Psoas muscle (tissue), 8 donors: ENCODE data around the gene ZC2HC1C. TPM values are rescaled to one million over a fixed set of nuclear protein-coding genes. Genes with fewer than 3 reads are reported as not detected.
A peak's percentile ranks its signal among the peaks of the same experiment; 100 is the strongest.

Experiments
- ATAC-seq, 4 donors: fragments of 200-7000 bp; cut with Tn5 transposase; one replicate each; pipeline ENCODE4 v1.9.1; 2020; ENCODE audit warnings: moderate library complexity in 3 of 4, mild to moderate bottlenecking in 2 of 4
- DNase-seq, 2 donors: peaks; one replicate each; pipeline ENCODE4 v3.0.0-alpha.2; 2020
- H3K27ac ChIP-seq: fragments of 200-600 bp; one replicate; pipeline ENCODE4 v1.8.0; 2022
- H3K27me3 ChIP-seq, 3 donors: fragments of 200-600 bp in 1 of 3; one replicate each; pipeline versions ENCODE4 v1.6.1 to v1.8.0; 2013 to 2022; ENCODE audit warnings: low read length in 2 of 3, mild to moderate bottlenecking in 2 of 3, moderate library complexity in 1 of 3; ENCODE audit not compliant: insufficient read depth in 3 of 3
- H3K36me3 ChIP-seq, 2 donors: fragments of 200-600 bp in 1 of 2; one replicate each; pipeline versions ENCODE4 v1.6.1 to v1.8.0; 2013 to 2022; ENCODE audit warnings: low read depth in 1 of 2, mild to moderate bottlenecking in 1 of 2, moderate library complexity in 1 of 2; ENCODE audit not compliant: insufficient read depth in 1 of 2
- H3K4me1 ChIP-seq: fragments of 200-600 bp; one replicate; pipeline ENCODE4 v1.8.0; 2022
- H3K4me3 ChIP-seq: fragments of 200-600 bp; one replicate; pipeline ENCODE4 v1.8.0; 2022; ENCODE audit warnings: mild to moderate bottlenecking
- H3K9me3 ChIP-seq: fragments of 200-600 bp; one replicate; pipeline ENCODE4 v1.8.0; 2022
- WGBS, 3 donors: extraction: QIAGEN DNeasy Blood & Tissue Kit; methylation state at CpG; one replicate each; pipeline versions ENCODE4 v1.1.6 to v1.1.7; 2013; 5-methylcytosine and 5-hydroxymethylcytosine counted together
- intact Hi-C, 2 donors: fragments of 100-400 bp; cut with DNase I; formaldehyde crosslinking; loops; one replicate each; pipeline versions ENCODE4 v1.11.0 to v1.14.2; 2022
- polyA plus RNA-seq, 3 donors: library from polyadenylated mRNA; stranded (reverse); fragments of 200-250 nt; gene quantifications; one replicate each; pipeline ENCODE4 v1.2.3, GENCODE V29; 2013
- total RNA-seq, 4 donors: library from RNA; stranded (reverse); fragmentation: NEBNext Ultra II Directional in 2 of 4; extraction: Animal tissue kit (Norgen Biotek cat#: 25700) in 2 of 4; gene quantifications; one replicate each; pipeline versions ENCODE4 v1.2.1 to v1.2.4, GENCODE V29; 2021 to 2023
- TF ChIP-seq, protein P1 (sequence below): fragments of 200-600 bp; IDR thresholded peaks from one replicate; pipeline ENCODE4 v1.8.0; 2022; ENCODE audit warnings: antibody characterized with exemption
- donor health status: healthy with polysubstance abuse.
- donor health status: DM: no; HTN: no; CAD: no; lungs with moderate emphysema.
- donor health status: Bipolar disorder and iron deficiency.
- donor health status: healthy.
- donor health status: DM: yes; HTN: yes; CAD: no.
- donor health status: DM: no; HTN: no; CAD: no.
- donor health status: DM: no; HTN: no; CAD: no.
- donor health status: DM: yes; HTN: yes; CAD: no.

The ZC2HC1C gene
- total and polyA plus RNA-seq, 7 donors: 2.5 to 17.3 (median 4.6) TPM

DNA sequence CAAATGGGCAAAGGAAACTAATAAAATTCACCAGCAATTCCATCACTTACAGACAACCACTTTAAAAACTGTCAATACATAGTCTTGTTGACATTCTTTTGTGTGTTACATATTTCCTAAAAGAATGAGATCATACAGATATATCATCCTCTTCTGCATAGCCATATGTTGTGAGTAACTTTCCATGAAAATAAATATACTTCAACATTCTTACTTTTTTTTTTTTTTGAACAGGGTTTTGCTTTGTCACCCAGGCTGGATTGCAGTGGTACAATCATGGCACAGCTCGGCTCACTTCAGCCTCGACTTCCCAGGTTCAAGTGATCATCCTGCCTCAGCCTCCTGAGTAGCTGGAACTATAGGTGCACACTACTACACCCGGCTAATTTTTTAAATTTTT lies 20.9 kb downstream of the ZC2HC1C start:
- no peaks in the 10 kb centered on the region for H3K4me1 ChIP-seq
- DNase-seq (no peak), ATAC-seq (no peak)
- TF ChIP-seq, protein P1, sequence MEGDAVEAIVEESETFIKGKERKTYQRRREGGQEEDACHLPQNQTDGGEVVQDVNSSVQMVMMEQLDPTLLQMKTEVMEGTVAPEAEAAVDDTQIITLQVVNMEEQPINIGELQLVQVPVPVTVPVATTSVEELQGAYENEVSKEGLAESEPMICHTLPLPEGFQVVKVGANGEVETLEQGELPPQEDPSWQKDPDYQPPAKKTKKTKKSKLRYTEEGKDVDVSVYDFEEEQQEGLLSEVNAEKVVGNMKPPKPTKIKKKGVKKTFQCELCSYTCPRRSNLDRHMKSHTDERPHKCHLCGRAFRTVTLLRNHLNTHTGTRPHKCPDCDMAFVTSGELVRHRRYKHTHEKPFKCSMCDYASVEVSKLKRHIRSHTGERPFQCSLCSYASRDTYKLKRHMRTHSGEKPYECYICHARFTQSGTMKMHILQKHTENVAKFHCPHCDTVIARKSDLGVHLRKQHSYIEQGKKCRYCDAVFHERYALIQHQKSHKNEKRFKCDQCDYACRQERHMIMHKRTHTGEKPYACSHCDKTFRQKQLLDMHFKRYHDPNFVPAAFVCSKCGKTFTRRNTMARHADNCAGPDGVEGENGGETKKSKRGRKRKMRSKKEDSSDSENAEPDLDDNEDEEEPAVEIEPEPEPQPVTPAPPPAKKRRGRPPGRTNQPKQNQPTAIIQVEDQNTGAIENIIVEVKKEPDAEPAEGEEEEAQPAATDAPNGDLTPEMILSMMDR: no peak
- no peak overlapping the region for H3K27ac ChIP-seq
- intact Hi-C loops: no loop called here
- H3K9me3 ChIP-seq: no peaks in the 10 kb centered on the region
- no peak overlapping the region for H3K4me3 ChIP-seq
- no peaks in the 10 kb centered on the region for H3K27me3 ChIP-seq
- 88 to 99% (median 92%) methylated on average over 3 of the region's 3 CpGs for WGBS, 3 donors
- peaks cover 9 to 100% of the 10 kb centered on the region in 2 donors for H3K36me3 ChIP-seq

DNA sequence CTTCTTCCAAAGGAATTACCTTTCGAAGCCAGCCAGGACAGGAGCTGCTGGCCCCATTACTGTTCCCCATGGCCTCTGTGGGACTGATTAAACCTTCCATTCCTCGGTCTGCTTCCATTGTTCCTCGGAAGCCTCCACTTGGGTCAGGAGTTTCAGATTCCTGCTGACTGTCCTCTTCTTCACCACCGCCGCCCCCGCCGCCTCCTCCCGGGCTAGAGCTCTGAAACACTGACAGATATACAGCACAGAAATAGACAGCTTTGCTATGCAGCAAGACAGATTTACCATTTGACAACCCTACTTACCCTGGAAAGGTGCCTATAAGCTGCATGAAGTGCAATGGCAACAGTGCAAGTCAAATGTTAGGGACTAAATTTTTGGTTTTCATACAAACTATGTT lies 21.8 kb downstream of the ZC2HC1C start:
- 80 to 93% (median 83%) methylated on average over 8 of the region's 8 CpGs for WGBS, 3 donors
- TF ChIP-seq, protein P1: no peak
- DNase-seq (no peak), ATAC-seq (no peak)
- Histone ChIP-seq H3K4me1 (no peaks in the 10 kb centered on the region), H3K27me3 (no peaks in the 10 kb centered on the region), H3K4me3 (no peak overlapping the region), H3K9me3 (no peaks in the 10 kb centered on the region), H3K36me3 (peaks cover 9 to 100% of the 10 kb centered on the region in 2 donors), H3K27ac (no peak overlapping the region)
- intact Hi-C loops: no loop called here

DNA sequence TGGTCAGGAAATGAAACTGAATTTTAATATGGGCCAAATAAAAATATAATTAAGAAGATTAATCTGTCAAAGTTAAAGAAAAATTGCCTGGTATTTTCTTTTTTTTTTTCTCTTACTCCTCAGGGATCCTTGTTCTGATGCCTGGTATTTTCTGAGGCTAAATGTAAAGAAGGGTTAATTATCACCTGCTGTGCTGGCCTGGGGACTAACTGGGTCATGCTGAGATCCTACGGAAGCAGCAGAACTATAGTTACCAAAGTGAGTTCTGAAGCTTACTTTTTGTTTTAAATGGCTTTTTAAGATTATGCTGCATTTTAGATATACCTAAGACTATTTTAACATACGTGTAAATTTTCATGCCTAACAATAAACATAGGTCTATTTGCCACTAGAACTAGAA lies 23.3 kb downstream of the ZC2HC1C start:
- Histone ChIP-seq H3K36me3 (peaks cover 3 to 98% of the 10 kb centered on the region in 2 donors), H3K4me1 (peaks cover 6% of the 10 kb centered on the region), H3K27ac (no peak overlapping the region), H3K4me3 (no peak overlapping the region), H3K27me3 (no peaks in the 10 kb centered on the region), H3K9me3 (no peaks in the 10 kb centered on the region)
- WGBS, 3 donors: 56 to 61% (median 58%) methylated on average over 2 of the region's 2 CpGs
- intact Hi-C loops: loop anchor here in 1 of 2 donors (2.0 kb wide), 1 partner anchor 152 kb away; no protein-coding TSS in a partner anchor
- ATAC-seq (no peak), DNase-seq (no peak)
- TF ChIP-seq, protein P1: no peak

DNA sequence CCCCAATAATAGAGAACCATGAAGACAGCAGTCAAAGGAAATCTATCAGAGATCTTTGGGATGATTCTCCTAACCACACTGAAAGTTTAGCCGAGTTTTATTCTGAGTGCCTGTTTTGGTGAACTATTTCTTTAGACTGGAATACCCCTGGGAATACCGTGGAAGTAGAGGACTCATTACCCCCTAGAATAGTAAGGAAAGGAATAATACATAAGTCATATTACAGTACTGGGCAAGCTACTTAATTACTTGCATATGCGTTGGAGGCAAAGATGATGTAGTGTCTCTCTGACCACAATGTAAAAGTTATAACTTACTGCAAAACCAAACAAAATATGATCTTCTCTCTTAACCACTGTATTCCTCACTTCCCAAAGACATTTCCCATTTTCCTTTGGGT lies 25.5 kb downstream of the ZC2HC1C start:
- H3K27ac ChIP-seq: no peak overlapping the region
- 83 to 91% (median 84%) methylated on average over 3 of the region's 3 CpGs for WGBS, 3 donors
- H3K9me3 ChIP-seq: no peaks in the 10 kb centered on the region
- DNase-seq: no peak
- peaks cover 3 to 97% of the 10 kb centered on the region in 2 donors for H3K36me3 ChIP-seq
- H3K27me3 ChIP-seq: no peaks in the 10 kb centered on the region
- ATAC-seq: no peak
- intact Hi-C loops: no loop called here
- peaks cover 15% of the 10 kb centered on the region for H3K4me1 ChIP-seq
- no peak overlapping the region for H3K4me3 ChIP-seq
- TF ChIP-seq, protein P1: no peak

DNA sequence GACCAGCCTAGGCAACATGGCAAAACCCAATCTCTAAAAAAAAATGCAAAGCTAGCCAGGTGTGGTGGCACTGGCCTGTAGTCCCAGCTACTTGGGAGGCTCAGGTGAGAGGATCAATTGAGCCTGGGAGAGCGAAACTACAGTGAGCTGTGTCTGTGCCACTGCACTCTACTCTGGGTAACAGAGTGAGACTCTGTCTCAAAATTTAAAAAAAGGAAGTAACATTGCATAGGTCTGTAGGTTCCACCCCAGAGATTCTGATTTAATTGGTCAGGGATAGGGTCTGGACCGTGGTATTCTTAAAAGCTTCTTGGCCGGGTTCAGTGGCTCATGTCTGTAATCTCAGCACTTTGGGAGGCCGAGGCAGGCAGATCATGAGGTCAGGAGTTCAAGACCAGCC lies 26.2 kb downstream of the ZC2HC1C start:
- Histone ChIP-seq H3K4me1 (peaks cover 15% of the 10 kb centered on the region), H3K27me3 (no peaks in the 10 kb centered on the region), H3K4me3 (no peak overlapping the region), H3K27ac (peak overlapping the region; percentile 21), H3K36me3 (peaks cover 3 to 97% of the 10 kb centered on the region in 2 donors), H3K9me3 (no peaks in the 10 kb centered on the region)
- TF ChIP-seq, protein P1: no peak
- no peak for ATAC-seq
- 87 to 92% (median 90%) methylated on average over 4 of the region's 4 CpGs for WGBS, 3 donors
- no peak for DNase-seq
- intact Hi-C loops: no loop called here
